PC-9 (cell line): ENCODE measurements around the gene B3GAT3. TPM values are rescaled to one million over a fixed set of nuclear protein-coding genes. Genes with fewer than 3 reads are reported as not detected.

ENCODE experiments used
- BruUV-seq: library from RNA; stranded (reverse); fragments of 400-500 nt; replicated peaks from 2 replicates; lab custom pipeline; 2021; lab: Mats Ljungman, UMichigan
- CTCF ChIA-PET: fragments of 300-600 bp; sonication (Branson Sonifier 250); formaldehyde crosslinking; loops from one replicate; lab custom pipeline; 2022; ENCODE audit warnings: antibody characterized with exemption; lab: Charles Lee
- POLR2A ChIA-PET: fragments of 300-600 bp; sonication (Branson Sonifier 250); formaldehyde crosslinking; loops from one replicate; lab custom pipeline; 2022; ENCODE audit warnings: antibody characterized with exemption; ENCODE audit not compliant: unreplicated experiment; lab: Charles Lee
- DNase-seq, 2 experiments: peaks; one replicate each; pipeline versions ENCODE4 v3.0.0 to v3.0.0-alpha.2; 2015 to 2022; ENCODE audit warnings: mixed read lengths in 1 of 2
- H2AFZ ChIP-seq: fragments of 200-600 bp; sonication (generic); 2 replicates; pipeline ENCODE4 v1.8.1; 2017; ENCODE audit warnings: antibody characterized with exemption
- H3F3A ChIP-seq: fragments of 200-600 bp; sonication (generic); 2 replicates; pipeline ENCODE4 v1.8.1; 2017; ENCODE audit warnings: antibody characterized with exemption, mild to moderate bottlenecking, low read depth; ENCODE audit not compliant: insufficient read depth
- H3K27ac ChIP-seq: fragments of 200-600 bp; sonication (generic); 2 replicates; pipeline ENCODE4 v1.6.1; 2016; ENCODE audit warnings: mixed run types
- H3K27me3 ChIP-seq: fragments of 200-600 bp; sonication (generic); 2 replicates; pipeline ENCODE4 v1.6.1; 2016; ENCODE audit warnings: low read depth, mixed run types; ENCODE audit not compliant: insufficient read depth
- H3K36me3 ChIP-seq: fragments of 200-600 bp; sonication (generic); 2 replicates; pipeline ENCODE4 v1.6.1; 2016; ENCODE audit warnings: low read depth, mixed run types
- H3K4me1 ChIP-seq: fragments of 200-600 bp; sonication (generic); replicated peaks from 2 replicates; pipeline ENCODE4 v1.6.1; 2016; ENCODE audit warnings: mixed run types; ENCODE audit not compliant: insufficient read depth
- H3K4me2 ChIP-seq: fragments of 200-600 bp; sonication (generic); 2 replicates; pipeline ENCODE4 v1.6.1; 2017; ENCODE audit warnings: mixed run types
- H3K4me3 ChIP-seq: fragments of 200-600 bp; sonication (generic); 2 replicates; pipeline ENCODE4 v1.6.1; 2016; ENCODE audit warnings: mixed run types
- H3K79me2 ChIP-seq: fragments of 200-600 bp; sonication (generic); 2 replicates; pipeline ENCODE4 v1.6.1; 2017; ENCODE audit warnings: low read depth, mixed run types
- H3K9me2 ChIP-seq: fragments of 200-600 bp; sonication (generic); 2 replicates; pipeline ENCODE4 v1.8.1; 2017; ENCODE audit warnings: mild to moderate bottlenecking; ENCODE audit not compliant: insufficient read depth
- H3K9me3 ChIP-seq: fragments of 200-600 bp; sonication (generic); 2 replicates; pipeline ENCODE4 v1.8.1; 2016; ENCODE audit warnings: low read depth; ENCODE audit not compliant: insufficient read depth
- H4K20me1 ChIP-seq: fragments of 200-600 bp; sonication (generic); 2 replicates; pipeline ENCODE4 v1.8.1; 2017; ENCODE audit not compliant: insufficient read depth
- CTCF ChIP-seq: fragments of 200-600 bp; sonication (generic); conservative IDR thresholded peaks from 2 replicates; pipeline ENCODE4 v1.6.1; 2017; ENCODE audit warnings: mixed run types, antibody characterized with exemption, mild to moderate bottlenecking, moderate library complexity
- EZH2 ChIP-seq: fragments of 200-600 bp; sonication (generic); IDR thresholded peaks from 2 replicates; pipeline ENCODE4 v1.8.0; 2017; ENCODE audit warnings: antibody characterized with exemption, low read depth
- intact Hi-C: fragments of 100-400 bp; cut with micrococcal nuclease; formaldehyde crosslinking; loops from one replicate; pipeline ENCODE4 v1.10.0; 2022; ENCODE audit not compliant: unreplicated experiment
- total RNA-seq: library from RNA; stranded (reverse); gene quantifications from 2 replicates; pipeline ENCODE4 v1.2.3, GENCODE V29; 2021

Gene B3GAT3
- total RNA-seq, 1 experiment from 2014 or later = 38.9 TPM

GRCh38 chr11:62610814-62611704 lies 10.7 kb downstream of the B3GAT3 start:
- no TSS peak for BruUV-seq
- peaks cover 9% of the 10 kb centered on the region; the same call in 1 of the 2 replicates for H3K36me3 ChIP-seq
- peaks cover 47% of the 10 kb centered on the region for H3F3A ChIP-seq
- ChIA-PET CTCF (interaction anchor here (1.0 to 1.3 kb wide), 5 partner anchors 7 to 216 kb away, joined by 3 to 12 read pairs (median 4); partner anchors contain the start of genes MTA2 and ZBTB3), POLR2A (interaction anchor here (0.6 kb wide), 2 partner anchors 8 to 246 kb away, joined by 4 to 15 read pairs; no protein-coding TSS in a partner anchor)
- TF ChIP-seq CTCF (no peak), EZH2 (no peak)
- no peak overlapping the region; the same call in 1 of the 2 replicates for H3K27ac ChIP-seq
- no peak for DNase-seq
- peak overlapping the region; percentile 85 for H3K4me3 ChIP-seq
- no peaks in the 10 kb centered on the region for H3K9me3 ChIP-seq
- H3K27me3 ChIP-seq = no peaks in the 10 kb centered on the region
- peaks cover 35% of the 10 kb centered on the region for H3K4me1 ChIP-seq
- peaks cover 18% of the 10 kb centered on the region for H3K79me2 ChIP-seq
- H4K20me1 ChIP-seq = no peaks in the 10 kb centered on the region
- H3K4me2 ChIP-seq = peak overlapping the region; percentile 88
- peak overlapping the region; percentile 87 for H2AFZ ChIP-seq
- H3K9me2 ChIP-seq = no peaks in the 10 kb centered on the region
- intact Hi-C loops = loop anchor here (5.0 kb wide), 6 partner anchors 36 to 271 kb away; partner anchors contain the start of genes BSCL2, EEF1G, GANAB and GNG3

DNA sequence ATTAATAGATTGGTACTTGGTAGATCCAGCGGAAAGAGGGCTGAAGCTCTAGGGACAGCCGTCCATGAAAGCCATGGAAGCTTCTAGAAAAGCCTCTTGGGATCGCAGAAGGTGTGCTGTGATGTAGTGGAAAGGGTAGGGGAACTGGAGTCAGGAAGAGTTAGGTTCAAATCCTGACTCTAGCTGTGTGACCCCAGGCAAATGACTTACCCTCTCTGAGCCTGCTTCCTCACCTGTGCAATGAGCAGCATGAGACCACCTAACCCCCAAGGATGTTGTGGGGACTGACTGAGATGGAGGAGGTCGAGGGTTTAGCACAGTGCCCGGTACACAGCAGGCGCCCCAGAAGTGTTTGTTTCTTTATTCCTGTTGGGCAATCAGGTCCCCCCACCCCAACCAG lies 11.4 kb downstream of the B3GAT3 start:
- Histone ChIP-seq H3K4me2 (peak overlapping the region; percentile 88), H2AFZ (no peak overlapping the region), H3K79me2 (peaks cover 18% of the 10 kb centered on the region), H3K4me3 (no peak overlapping the region), H3K4me1 (peaks cover 35% of the 10 kb centered on the region), H3K9me3 (no peaks in the 10 kb centered on the region), H3K9me2 (no peaks in the 10 kb centered on the region), H3K27ac (no peak overlapping the region), H3K27me3 (no peaks in the 10 kb centered on the region), H4K20me1 (no peaks in the 10 kb centered on the region), H3K36me3 (peaks cover 9% of the 10 kb centered on the region; the same call in 1 of the 2 replicates), H3F3A (peaks cover 48% of the 10 kb centered on the region)
- TF ChIP-seq EZH2 (no peak), CTCF (no peak)
- BruUV-seq = no TSS peak
- CTCF ChIA-PET = no interaction called here
- POLR2A ChIA-PET = no interaction called here
- intact Hi-C loops = loop anchor here (5.0 kb wide), 6 partner anchors 37 to 272 kb away; partner anchors contain the start of genes BSCL2, EEF1G, GANAB and GNG3
- no peak for DNase-seq

DNA sequence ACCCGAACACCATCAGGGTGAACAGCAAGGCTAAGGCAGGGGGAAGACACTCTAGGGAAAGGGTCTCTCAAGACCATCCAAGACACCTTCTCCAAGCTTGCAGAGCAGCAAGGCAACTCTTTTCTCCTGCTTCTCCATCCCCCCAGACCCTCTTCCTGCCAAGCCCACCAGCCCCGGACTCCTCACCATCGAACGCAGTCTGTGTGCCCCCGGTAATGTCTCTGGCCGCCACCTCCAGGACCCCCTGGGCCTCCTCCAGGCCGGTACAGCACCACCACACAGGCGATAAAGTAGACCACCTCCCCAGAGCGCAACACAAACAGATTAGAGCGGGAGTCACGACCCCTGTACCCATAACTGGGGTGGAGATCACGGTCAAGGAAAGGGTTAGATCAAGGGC lies 13.0 kb downstream of the B3GAT3 start:
- intact Hi-C loops = no loop called here
- no peak for DNase-seq
- Histone ChIP-seq H3K79me2 (peaks cover 18% of the 10 kb centered on the region), H3K4me1 (peaks cover 23% of the 10 kb centered on the region), H4K20me1 (no peaks in the 10 kb centered on the region), H3K27me3 (no peaks in the 10 kb centered on the region), H3K4me3 (no peak overlapping the region), H3K9me2 (no peaks in the 10 kb centered on the region), H3K9me3 (no peaks in the 10 kb centered on the region), H3K4me2 (no peak overlapping the region), H3F3A (peaks cover 48% of the 10 kb centered on the region), H3K36me3 (peaks cover 9% of the 10 kb centered on the region; the same call in 1 of the 2 replicates), H2AFZ (no peak overlapping the region), H3K27ac (no peak overlapping the region)
- no TSS peak for BruUV-seq
- POLR2A ChIA-PET = no interaction called here
- CTCF ChIA-PET = no interaction called here
- no peak for TF ChIP-seq CTCF
- no peak for TF ChIP-seq EZH2
